ENCODE data around the gene KRT24. TPM values are rescaled to one million over a fixed set of nuclear protein-coding genes. Genes with fewer than 3 reads are reported as not detected.

KRT24 gene
- total RNA-seq, 1 experiment from 2014 or later: not detected

DNA sequence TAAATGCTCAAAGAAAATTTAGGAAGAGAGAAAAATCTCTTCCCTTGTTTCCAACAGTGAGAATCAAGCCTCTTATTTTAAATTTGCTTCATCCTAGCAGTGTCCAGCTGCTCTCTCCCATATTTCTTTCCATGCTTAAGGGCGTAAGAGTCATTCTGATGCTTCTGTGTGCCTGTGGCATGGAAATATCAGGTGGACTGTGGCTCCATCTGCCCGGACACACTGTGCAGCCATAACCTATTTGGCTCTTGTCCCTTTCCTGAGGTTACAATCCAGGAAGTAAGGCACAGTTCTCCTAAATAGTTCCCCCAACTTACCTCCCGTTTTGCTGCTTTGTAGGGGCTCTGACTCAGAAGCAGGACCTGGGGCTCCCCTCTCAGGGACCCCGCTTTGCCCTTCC lies 32.3 kb downstream of the KRT24 start:
- ATAC-seq: no peak
- BruUV-seq (replicated peaks): no TSS peak

DNA sequence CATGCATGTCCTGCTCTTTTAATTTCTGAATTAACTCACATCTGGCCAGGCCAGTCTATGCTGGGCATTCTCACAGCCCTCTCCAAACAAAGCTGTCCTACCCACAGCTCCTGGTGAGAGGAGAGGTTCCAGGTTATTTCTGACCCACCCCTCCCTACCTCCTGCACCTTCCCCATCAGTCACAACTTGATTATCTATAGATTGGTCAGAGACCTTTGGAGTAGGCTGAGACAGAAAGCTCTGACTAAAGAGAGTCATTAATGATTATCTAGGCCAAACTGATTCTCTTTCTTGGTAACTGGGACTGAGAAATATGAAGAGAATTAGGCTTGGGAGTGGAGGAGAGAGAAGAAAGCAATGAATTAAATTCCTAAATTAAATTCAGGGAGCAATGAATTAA lies 37.2 kb downstream of the KRT24 start:
- ATAC-seq (no peak), DNase-seq (ENCODE audit: low read depth, low spot score) (no peak)
- CTCF ChIA-PET: no interaction called here
- H3K9me3 ChIP-seq (ENCODE audit: control insufficient read depth, insufficient read depth, low read depth, low read length): no peaks in the 10 kb centered on the region
- no peak overlapping the region for H3K27ac ChIP-seq (ENCODE audit: low read length)
- POLR2A ChIA-PET: no interaction called here
- intact Hi-C loops (cut with micrococcal nuclease; ENCODE audit: unreplicated experiment): no loop called here
- peaks cover 13% of the 10 kb centered on the region for H3K27me3 ChIP-seq (ENCODE audit: control insufficient read depth, insufficient read depth, low read length)
- H3K4me3 ChIP-seq (ENCODE audit: low read depth in 2 of 2, low read length in 2 of 2): no peak overlapping the region
- TF ChIP-seq, protein P1, sequence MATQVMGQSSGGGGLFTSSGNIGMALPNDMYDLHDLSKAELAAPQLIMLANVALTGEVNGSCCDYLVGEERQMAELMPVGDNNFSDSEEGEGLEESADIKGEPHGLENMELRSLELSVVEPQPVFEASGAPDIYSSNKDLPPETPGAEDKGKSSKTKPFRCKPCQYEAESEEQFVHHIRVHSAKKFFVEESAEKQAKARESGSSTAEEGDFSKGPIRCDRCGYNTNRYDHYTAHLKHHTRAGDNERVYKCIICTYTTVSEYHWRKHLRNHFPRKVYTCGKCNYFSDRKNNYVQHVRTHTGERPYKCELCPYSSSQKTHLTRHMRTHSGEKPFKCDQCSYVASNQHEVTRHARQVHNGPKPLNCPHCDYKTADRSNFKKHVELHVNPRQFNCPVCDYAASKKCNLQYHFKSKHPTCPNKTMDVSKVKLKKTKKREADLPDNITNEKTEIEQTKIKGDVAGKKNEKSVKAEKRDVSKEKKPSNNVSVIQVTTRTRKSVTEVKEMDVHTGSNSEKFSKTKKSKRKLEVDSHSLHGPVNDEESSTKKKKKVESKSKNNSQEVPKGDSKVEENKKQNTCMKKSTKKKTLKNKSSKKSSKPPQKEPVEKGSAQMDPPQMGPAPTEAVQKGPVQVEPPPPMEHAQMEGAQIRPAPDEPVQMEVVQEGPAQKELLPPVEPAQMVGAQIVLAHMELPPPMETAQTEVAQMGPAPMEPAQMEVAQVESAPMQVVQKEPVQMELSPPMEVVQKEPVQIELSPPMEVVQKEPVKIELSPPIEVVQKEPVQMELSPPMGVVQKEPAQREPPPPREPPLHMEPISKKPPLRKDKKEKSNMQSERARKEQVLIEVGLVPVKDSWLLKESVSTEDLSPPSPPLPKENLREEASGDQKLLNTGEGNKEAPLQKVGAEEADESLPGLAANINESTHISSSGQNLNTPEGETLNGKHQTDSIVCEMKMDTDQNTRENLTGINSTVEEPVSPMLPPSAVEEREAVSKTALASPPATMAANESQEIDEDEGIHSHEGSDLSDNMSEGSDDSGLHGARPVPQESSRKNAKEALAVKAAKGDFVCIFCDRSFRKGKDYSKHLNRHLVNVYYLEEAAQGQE (IDR thresholded peaks at IDR 0.05; ENCODE audit: insufficient read depth in 1 of 2, low read depth in 2 of 2, low read length in 1 of 2): no peak
- TF ChIP-seq SIN3A (IDR thresholded peaks at IDR 0.05; ENCODE audit: borderline replicate concordance, insufficient read depth, low read depth, low read length): no peak
- TF ChIP-seq POLR2AphosphoS5 (IDR thresholded peaks at IDR 0.05; ENCODE audit: low read depth, low read length): no peak
- TF ChIP-seq TCF7L2 (IDR thresholded peaks at IDR 0.05; ENCODE audit: low read depth, low read length): no peak
- TF ChIP-seq, protein P2, sequence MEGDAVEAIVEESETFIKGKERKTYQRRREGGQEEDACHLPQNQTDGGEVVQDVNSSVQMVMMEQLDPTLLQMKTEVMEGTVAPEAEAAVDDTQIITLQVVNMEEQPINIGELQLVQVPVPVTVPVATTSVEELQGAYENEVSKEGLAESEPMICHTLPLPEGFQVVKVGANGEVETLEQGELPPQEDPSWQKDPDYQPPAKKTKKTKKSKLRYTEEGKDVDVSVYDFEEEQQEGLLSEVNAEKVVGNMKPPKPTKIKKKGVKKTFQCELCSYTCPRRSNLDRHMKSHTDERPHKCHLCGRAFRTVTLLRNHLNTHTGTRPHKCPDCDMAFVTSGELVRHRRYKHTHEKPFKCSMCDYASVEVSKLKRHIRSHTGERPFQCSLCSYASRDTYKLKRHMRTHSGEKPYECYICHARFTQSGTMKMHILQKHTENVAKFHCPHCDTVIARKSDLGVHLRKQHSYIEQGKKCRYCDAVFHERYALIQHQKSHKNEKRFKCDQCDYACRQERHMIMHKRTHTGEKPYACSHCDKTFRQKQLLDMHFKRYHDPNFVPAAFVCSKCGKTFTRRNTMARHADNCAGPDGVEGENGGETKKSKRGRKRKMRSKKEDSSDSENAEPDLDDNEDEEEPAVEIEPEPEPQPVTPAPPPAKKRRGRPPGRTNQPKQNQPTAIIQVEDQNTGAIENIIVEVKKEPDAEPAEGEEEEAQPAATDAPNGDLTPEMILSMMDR (IDR thresholded peaks at IDR 0.05): no peak
- BruUV-seq (replicated peaks): no TSS peak
- H3K36me3 ChIP-seq (ENCODE audit: control insufficient read depth, insufficient read depth, low read length): no peaks in the 10 kb centered on the region
- 0 out of 2 replicates have a peak, but pooled peaks cover 3% of the 10 kb centered on the region for H3K4me1 ChIP-seq (ENCODE audit: control insufficient read depth, insufficient read depth, low read length)
- in situ Hi-C loops (cut with HindIII; ENCODE audit: low pct_unique_long_range_greater_than_20kb, low sequenced_read_pairs): no loop called here

More for the DNA sequence above, 32.3 kb downstream of the KRT24 start:
- H3K9me3 ChIP-seq (ENCODE audit: control insufficient read depth, insufficient read depth, low read depth, low read length): no peaks in the 10 kb centered on the region
- in situ Hi-C loops (cut with HindIII; ENCODE audit: low pct_unique_long_range_greater_than_20kb, low sequenced_read_pairs): no loop called here
- H3K4me3 ChIP-seq (ENCODE audit: low read depth in 2 of 2, low read length in 2 of 2): no peak overlapping the region
- CTCF ChIA-PET: no interaction called here
- DNase-seq (ENCODE audit: low read depth, low spot score): no peak
- H3K27ac ChIP-seq (ENCODE audit: low read length): no peak overlapping the region
- peaks cover 20% of the 10 kb centered on the region for H3K27me3 ChIP-seq (ENCODE audit: control insufficient read depth, insufficient read depth, low read length)
- intact Hi-C loops (cut with micrococcal nuclease; ENCODE audit: unreplicated experiment): no loop called here
- POLR2A ChIA-PET: interaction anchor here (0.6 kb wide), 1 partner anchor 11 kb away, joined by 3 read pairs; no protein-coding TSS in a partner anchor
- TF ChIP-seq, protein P2 (IDR thresholded peaks at IDR 0.05): no peak
- TF ChIP-seq TCF7L2 (IDR thresholded peaks at IDR 0.05; ENCODE audit: low read depth, low read length) (no peak), SIN3A (IDR thresholded peaks at IDR 0.05; ENCODE audit: borderline replicate concordance, insufficient read depth, low read depth, low read length) (no peak), POLR2AphosphoS5 (IDR thresholded peaks at IDR 0.05; ENCODE audit: low read depth, low read length) (no peak)
- TF ChIP-seq, protein P1 (IDR thresholded peaks at IDR 0.05; ENCODE audit: insufficient read depth in 1 of 2, low read depth in 2 of 2, low read length in 1 of 2): no peak
- no peaks in the 10 kb centered on the region for H3K4me1 ChIP-seq (ENCODE audit: control insufficient read depth, insufficient read depth, low read length)
- H3K36me3 ChIP-seq (ENCODE audit: control insufficient read depth, insufficient read depth, low read length): no peaks in the 10 kb centered on the region

All from Panc1 (cell line).